GM18870 (cell line): ENCODE measurements around the gene SPRED2.

Experiments
- ATAC-seq: cut with Tn5 transposase; IDR thresholded peaks from one replicate; pipeline ENCODE4 v1.9.1; 2021; ENCODE audit warnings: moderate library complexity; ENCODE audit not compliant: unreplicated experiment

SPRED2 gene, protein sequence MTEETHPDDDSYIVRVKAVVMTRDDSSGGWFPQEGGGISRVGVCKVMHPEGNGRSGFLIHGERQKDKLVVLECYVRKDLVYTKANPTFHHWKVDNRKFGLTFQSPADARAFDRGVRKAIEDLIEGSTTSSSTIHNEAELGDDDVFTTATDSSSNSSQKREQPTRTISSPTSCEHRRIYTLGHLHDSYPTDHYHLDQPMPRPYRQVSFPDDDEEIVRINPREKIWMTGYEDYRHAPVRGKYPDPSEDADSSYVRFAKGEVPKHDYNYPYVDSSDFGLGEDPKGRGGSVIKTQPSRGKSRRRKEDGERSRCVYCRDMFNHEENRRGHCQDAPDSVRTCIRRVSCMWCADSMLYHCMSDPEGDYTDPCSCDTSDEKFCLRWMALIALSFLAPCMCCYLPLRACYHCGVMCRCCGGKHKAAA

DNA sequence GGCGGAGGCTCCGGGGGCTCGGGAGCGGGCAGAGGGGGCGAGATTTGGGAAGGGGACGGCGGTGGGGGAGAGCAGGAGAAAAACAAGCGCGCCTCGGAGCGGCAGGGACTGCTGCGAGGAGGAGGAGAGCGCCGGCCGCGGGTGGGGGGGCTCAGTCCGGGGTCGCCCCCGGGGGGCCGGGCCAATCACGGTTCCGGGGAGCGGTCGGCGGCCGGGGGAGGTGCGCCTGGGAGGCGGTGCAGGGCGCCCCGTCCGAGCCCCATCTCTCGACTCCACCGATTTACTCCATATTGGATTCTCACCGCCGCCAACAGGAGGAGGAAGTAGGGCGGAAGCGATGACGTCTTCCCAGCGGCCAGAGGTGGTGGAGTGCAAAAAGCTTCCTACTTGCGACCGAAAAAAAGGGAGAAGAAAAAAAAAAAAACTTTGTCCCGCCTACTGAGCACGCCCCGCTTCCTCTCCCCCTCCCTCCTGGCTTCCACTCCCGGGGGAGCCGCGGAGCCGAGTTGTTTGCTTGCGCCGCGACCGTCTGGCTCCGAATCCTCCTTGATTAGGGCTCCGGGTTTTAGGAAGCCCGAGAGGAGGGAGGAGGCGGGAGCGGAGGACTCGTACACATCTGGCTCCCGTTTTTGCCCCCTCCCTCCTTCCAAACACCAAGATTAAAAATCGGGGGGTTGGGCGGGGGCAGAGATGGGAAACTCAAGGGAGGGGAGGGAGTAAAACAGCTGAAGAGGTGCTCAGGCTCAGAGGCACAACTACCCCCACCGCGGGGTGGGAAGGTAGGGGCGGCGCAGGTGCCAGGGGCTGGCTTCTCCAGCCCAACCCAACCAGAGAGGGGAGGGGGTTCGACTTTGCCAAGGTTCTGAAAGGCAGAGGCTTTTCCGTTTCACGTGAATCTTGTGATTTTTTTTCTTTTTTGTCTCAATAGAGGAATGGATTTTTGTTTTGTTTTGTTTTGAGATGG lies at the start of gene SPRED2:
SPRED2 (minus strand) TSS at position 373 of the 964 bp plus-strand sequence. CDS start 612 bp downstream, outside the sequence.
- peak; percentile 28 for ATAC-seq

DNA sequence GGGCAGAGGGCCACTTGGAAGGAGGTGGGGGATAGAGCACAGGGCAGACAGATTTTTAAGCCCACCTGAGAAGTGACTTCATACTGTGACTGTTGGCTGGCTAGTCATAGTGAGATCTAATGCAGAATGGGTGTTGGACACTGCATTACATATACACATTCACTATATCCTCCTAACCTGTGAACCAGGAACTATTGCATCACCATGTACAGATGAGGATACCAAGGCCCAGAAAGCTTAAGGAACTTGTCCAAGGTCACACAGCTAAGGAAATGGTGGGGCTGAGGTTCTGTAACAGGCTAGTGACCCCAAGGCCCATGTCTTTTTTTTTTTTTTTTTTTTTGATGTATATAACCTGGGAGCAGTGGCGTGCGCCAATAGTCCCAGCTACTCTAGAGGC lies 49.6 kb upstream of the SPRED2 start:
- ATAC-seq = no peak

DNA sequence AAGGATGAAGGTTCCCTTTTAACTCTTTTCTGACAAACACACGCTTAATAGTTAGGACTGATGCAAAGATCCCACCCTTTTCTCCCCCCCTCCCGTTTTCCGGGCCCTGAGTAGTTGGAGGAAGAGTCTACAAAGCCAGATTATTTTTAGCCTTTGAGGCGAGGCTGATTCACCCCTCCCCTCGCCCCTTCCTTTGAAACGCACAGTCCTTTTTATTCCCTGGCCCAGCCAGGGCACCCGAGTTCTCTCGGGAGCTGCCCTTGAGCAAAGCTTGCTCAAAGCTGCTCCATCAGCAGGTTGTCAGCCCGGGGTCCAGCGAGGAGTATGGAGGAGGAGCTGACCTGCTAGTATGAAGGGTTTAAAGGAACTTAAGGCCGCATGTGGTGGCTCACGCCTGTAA lies 47.1 kb upstream of the SPRED2 start:
- ATAC-seq = no peak

DNA sequence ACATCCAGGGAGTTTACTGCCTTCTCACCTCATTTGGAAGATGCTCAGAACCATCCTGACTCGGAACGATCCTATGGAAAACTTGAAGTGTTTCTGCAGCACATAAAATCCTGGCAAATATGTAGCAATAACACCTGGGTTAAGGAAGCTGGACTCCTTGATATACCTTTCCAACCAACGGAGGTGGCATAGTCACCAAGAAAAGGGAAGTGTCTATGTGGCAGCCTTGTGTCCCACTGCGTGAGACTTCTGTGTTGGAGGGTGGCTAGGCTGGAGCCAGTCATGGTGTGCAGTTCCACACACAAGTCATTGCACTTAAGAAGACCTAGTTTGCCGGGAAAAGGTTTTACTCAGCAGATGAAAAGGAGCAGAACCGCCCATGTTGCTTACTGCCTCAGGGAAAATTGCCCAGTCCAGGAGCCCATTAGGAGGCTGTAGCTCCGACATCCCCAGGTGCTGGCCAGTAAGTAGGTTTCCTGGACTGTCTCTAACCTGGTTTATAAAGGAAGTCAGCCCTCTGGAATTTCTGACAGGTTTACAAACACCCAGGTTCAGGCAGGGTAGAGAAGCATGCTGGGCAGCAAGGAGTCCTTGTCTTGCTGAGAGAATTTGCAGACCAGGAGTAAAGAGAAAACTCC lies 46.2 kb upstream of the SPRED2 start:
- ATAC-seq = no peak

DNA sequence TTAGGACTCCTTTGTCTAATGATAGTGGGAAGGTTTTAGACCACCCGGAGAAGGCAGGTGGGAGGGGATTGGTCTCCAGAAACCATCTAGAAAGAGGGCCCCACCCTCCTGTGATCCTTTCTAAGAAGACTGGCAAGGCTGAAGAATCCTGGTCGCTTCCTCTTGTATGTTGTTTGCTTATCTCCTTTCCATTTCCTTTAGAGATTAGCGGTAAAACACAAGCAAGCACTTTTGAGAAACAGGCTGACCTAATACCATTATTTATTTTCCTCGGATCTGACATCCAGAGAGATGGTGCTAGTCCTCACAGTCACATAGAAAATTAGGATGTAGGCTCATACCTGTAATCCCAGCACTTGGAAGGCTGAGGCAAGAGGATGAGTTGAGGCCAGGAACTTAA lies 45.2 kb upstream of the SPRED2 start:
- no peak for ATAC-seq

DNA sequence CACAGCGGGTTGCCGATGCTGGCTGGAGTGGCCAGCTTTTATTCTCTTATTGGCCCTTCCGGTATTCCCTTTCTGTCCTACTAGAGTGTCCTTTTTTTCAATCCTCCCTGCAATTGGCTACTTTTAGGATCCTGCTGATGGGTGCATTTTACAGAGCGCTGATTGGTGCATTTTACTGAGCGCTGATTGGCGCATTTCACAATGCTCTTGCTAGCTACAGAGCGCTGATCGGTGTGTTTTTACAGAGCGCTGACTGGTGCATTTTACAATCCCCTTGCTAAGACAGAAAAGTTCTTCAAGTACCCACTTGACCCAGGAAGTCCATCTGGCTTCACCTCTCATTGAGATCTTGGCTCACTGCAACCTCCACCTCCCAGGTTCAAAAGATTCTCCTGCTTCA lies 44.4 kb upstream of the SPRED2 start:
- no peak for ATAC-seq

DNA sequence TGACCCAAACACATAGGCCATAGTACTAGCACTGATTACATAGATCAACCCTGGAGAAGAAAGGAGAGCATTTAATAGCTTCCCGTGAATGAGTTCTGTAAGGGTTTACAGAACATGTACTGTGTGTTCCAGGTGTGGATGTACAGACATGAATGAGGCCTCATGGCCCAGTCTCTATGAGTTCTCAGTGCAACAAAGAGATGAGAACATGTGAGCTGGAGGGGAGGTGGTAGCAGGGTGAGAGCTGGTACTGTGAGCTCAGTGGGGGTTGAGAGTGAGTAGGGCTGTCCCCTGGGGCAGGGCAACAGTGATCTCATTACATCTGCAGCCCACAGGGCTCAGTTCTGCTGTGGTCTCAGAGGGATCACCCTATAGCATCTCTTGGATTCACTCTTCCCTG lies 42.6 kb upstream of the SPRED2 start:
- no peak for ATAC-seq

DNA sequence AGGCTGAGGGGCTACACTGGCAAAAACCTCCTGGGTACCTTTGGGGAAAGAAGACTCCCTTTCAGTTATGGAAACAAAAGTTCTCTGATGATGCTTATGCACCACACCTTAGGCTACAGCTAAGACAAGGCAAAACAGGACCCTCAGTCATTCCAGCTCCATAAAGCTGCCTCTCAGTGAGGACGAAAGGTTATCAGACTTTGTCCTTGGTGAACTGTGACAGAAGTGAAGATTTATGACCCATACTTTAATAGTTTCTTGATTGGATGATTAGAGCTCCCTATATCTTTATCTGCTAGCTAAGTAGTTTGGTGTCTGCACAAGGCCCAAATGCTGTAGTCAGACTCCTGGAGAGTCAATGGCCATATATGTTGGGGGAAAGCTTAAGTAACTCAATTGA lies 40.6 kb upstream of the SPRED2 start:
- ATAC-seq = no peak

DNA sequence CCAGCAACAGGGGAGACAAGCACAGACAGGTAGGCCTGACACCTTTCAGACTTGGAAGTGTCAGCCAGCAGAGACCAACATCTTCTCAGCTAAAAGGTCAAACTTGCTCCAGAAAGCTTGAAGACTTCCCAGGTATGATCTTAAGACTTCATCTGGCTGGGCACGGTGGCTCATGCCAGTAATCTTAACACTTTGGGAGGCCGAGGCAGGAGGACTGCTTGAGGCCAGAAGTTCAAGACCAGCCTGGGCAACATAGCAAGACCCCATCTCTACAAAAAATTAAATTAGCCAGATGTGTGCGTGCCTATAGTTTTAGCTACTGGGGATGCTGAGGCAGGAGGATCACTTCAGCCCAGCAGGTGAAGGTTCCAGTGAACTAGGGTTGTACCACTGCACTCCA lies 39.0 kb upstream of the SPRED2 start:
- ATAC-seq = no peak

DNA sequence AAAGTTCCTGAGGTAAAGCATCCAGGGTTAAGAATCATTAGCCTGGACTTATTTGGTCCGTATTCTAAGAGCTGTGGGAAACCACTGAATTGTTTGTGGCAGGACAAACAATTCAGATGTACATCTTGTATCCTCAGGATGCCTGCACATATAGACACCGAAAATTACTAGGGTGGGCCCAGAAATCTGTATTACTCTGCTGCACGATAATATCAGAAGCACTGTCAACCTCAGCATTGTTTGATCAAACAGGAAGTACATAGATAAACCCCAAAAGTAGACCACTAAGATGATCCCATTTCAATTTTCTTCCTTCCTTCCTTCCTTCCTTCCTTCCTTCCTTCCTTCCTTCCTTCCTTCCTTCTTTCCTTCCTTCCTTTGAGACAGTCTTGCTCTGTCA lies 34.2 kb upstream of the SPRED2 start:
- no peak for ATAC-seq

DNA sequence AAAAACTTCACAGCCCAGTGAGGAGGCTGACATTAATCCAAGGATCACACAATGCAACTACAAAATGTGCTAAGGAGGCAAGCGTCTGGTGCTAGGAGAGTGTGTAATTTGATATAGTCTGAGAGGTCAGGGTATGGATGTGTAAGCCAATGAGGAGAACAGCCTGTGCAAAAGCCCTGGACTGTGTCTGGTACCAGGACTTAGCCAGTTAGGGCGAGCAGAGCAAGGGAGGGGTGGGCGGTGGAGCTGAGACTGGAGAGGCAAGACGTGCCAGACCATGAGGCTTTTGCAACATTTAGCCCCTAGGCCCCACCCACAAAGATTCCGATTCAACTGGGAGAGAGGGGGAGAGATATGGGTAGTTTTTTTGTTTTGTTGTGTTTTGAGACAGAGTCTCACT lies 33.5 kb upstream of the SPRED2 start:
- ATAC-seq = no peak

DNA sequence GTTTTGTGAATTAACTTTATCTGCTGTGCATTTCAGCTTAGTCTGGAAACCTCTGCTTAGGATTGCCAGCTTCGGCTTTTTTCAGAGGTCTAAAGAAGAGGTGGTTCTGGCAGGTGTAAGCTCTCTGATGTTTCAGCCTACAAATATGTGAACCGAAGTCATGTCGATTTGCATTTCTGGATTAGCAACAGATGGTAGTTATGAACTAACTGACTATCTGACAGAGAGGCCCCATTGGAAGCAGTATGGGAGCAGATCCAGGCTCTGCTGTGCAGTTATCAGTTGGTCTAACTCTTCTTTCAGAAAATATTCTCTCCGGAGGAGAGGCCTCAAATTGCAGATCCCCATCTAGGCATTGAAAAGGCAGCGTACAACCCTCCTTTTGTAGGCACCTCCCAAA lies 32.7 kb upstream of the SPRED2 start:
- ATAC-seq = no peak

DNA sequence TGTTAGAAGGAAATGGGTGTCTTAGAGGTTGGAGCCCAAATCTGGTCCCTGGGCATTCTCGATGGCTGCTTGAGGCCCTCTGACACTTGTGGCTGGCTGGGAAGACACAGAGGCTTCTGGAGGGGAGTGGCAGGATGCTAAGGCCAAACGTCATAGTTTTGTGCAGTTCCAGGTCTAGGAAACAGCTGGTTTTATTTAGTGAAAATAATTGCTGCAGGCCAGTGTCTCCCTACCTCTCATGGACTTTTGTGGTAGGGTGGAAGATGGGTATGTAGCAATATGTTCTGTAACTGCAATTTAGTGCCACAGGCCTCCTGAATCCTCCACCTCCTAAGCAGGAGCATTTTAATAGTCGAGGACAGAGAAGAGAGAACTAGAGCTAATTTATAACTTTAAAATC lies 32.2 kb upstream of the SPRED2 start:
- no peak for ATAC-seq

DNA sequence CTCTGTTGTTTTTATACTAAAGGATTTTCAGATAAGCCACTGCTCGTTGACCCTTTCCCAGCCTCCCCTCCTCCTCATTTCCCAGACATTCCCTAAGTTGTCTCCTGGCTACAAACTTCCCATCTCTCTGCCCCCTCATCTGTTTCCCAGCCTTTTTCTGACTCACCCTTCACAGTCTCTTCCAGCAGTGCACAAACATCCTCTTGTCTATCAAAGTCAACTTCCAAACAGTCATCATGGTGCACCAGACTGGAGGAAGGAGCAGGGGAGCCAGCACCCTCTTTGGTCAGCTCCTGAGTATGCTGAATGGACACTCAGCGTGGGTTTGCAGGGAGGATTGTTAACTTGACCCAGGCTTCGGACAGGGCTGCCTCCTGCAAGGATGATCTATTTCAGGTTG lies 26.6 kb upstream of the SPRED2 start:
- ATAC-seq = no peak

DNA sequence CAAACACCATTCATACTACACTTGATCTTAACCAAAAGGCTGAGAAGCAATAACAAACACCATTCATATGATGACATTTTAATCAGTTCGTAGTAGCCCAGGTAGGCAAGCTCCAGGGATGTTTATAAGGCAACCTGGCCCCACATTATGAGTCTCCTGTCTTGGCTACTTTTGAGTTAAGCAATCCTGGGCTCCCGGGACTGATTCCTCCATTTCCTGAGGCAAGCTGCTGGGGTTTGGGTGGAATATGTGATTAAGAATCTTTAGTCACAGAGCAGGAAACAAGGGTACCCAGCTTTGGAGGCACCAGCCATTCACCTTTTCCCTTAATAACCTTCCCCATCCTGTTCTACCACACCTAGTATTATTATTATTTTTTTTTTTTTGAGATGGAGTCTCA lies 24.5 kb upstream of the SPRED2 start:
- ATAC-seq = no peak

DNA sequence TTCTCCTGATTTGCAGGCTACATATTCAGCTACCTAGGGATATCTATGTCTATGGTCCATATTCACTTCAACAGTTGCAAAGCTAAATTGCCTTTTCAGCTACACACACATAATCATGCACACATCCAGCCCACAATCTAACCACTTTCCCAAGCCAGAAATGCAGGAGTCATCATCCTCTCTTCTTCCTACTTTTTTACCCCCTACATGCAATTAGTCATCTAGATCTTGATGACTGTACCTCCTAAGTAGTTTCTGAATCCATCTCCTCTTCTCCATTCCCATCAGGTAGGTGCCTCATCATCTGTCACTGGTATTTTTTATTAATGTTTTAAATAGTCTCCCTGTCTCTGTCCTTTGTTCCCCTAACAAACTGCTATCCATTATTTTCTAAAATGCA lies 23.7 kb upstream of the SPRED2 start:
- ATAC-seq = no peak

DNA sequence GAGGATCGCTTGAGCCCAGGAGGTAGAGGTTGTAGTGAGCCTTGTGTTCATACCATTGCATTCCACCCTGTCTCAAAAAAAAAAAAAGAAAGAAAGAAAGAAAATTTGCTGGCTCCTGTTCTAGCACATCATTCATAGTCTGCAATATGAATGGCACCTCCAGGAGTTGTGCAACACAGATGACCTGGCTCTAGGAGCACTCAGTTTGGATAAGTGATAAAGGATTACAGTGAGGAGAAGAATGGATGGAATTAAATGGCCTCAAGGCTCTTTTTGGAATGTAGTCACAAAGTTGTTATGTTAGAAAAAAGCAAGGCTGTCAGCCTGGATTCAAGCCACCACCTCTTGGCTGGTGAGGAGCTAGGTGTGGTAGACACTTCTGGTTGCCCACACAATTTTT lies 21.5 kb upstream of the SPRED2 start:
- no peak for ATAC-seq

DNA sequence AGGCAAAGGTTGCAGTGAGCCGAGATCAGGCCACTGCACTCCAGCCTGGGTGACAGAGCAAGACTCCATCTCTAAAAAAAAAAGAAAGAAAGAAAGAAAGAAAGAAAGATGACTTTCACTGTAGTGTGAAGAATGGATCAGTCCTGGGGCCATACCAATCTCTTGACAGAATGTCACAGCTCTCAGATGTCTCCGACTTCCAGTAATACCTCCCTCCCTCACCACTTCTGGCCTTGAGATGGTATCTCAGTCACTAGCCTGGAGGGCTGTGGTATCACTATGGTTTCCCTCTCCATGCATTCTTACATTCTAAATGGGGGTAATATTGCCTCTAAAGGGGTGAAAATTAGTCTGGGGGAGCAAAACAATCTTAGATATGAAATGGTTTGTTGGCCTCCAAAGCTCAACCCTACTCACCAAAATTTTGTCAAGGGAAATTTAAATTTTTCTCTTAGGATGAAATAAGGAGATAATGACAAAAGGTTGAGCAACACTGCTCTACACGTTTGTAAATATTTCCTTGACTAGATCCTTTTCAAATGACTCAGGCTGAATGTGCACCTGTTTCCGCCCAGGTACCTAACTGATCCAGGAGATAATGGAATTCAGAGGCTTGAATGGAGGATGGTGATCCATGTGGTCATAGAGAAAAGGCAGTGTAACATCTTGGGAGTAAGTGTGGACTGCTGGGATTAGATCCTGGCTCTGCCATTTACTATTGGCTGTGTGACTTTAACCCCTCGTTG lies 19.9 kb upstream of the SPRED2 start:
- ATAC-seq = no peak

DNA sequence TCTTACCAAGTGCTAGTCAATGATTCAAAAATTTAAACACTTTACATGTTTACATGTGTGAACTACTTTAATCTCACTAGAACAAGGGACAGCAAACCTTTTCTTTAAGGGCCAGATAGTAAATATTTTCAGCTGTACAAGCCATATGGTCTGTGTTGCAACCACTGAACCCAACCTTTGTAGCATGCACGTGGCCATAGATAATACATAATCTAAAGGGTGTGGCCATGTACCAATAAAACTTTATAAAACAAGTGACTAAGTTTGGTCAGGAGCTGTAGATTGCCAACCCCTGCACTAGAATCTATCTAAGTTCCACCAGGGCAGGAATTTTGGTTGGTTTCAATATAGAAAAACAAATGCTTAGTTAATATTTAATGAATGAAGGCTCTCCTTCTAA lies 18.4 kb upstream of the SPRED2 start:
- ATAC-seq = no peak

DNA sequence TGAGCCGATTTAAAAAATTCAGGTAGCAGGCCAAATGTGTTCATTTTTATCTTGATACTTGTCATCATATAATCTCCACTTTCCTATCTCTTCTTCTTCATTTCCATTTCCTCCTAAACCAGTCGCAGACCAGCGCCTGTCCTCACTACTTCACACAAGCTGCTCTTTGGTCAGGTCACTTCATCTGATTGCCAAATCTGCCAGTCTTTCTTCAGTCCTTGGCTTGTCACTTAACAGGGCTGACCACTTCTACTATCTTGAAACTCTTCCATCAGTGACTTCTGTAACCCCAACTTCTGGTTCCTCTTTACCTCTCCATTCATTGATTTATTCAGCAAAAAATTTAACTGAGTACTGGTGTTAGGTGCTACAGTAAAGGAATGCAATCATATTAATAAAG lies 18.0 kb upstream of the SPRED2 start:
- ATAC-seq = no peak
